Measurements from ENCODE around the gene AGO4. TPM values are rescaled to one million over a fixed set of nuclear protein-coding genes. Genes with fewer than 3 reads are reported as not detected.

Gene AGO4
- total and polyA plus RNA-seq, 8 donors: 2.9 to 38.6 (median 8.9) TPM

GRCh38 chr1:35847935-35848565 lies 40.2 kb downstream of the AGO4 start:
- H3K36me3 ChIP-seq: peaks cover 6 to 88% (median 72%) of the 10 kb centered on the region in 4 donors
- 84 to 99% (median 90%) methylated on average over 1 of the region's 1 CpG for WGBS, 5 donors
- peaks cover 0 to 36% (median 14%) of the 10 kb centered on the region in 4 donors for H3K4me1 ChIP-seq
- H3K9me3 ChIP-seq: no peaks in the 10 kb centered on the region
- TF ChIP-seq POLR2A (IDR thresholded peaks at IDR 0.05) (no peak), CTCF (IDR thresholded peaks at IDR 0.05) (no peak), EP300 (IDR thresholded peaks at IDR 0.05) (no peak), POLR2AphosphoS5 (IDR thresholded peaks at IDR 0.05) (no peak)
- intact Hi-C loops (cut with DNase I; ENCODE audit: low total_unique reads): no loop called here
- H3K27ac ChIP-seq: no peak overlapping the region
- no peak for DNase-seq
- no peaks in the 10 kb centered on the region for H3K27me3 ChIP-seq
- no peak overlapping the region for H3K4me3 ChIP-seq

- 85 to 94% (median 90%) methylated on average over 2 of the region's 2 CpGs for WGBS, 5 donors
- TF ChIP-seq EP300 (IDR thresholded peaks at IDR 0.05) (no peak), CTCF (IDR thresholded peaks at IDR 0.05) (no peak), POLR2AphosphoS5 (IDR thresholded peaks at IDR 0.05) (no peak), POLR2A (IDR thresholded peaks at IDR 0.05) (no peak)
- Histone ChIP-seq H3K36me3 (peaks cover 11 to 92% (median 76%) of the 10 kb centered on the region in 4 donors), H3K4me3 (no peak overlapping the region), H3K9me3 (no peaks in the 10 kb centered on the region), H3K27me3 (no peaks in the 10 kb centered on the region), H3K27ac (no peak overlapping the region), H3K4me1 (peaks cover 0 to 36% (median 14%) of the 10 kb centered on the region in 4 donors)
- DNase-seq: no peak
- intact Hi-C loops (cut with DNase I; ENCODE audit: low total_unique reads): no loop called here
Measured at GRCh38 chr1:35850051-35850450, 42.2 kb downstream of the AGO4 start.

- no peak for DNase-seq
- Histone ChIP-seq H3K9me3 (no peaks in the 10 kb centered on the region), H3K27ac (peak overlapping the region in 1 of 5 donors; percentile 56), H3K4me1 (peaks cover 0 to 31% (median 14%) of the 10 kb centered on the region in 4 donors), H3K36me3 (peaks cover 17 to 92% (median 77%) of the 10 kb centered on the region in 4 donors), H3K4me3 (no peak overlapping the region), H3K27me3 (no peaks in the 10 kb centered on the region)
- TF ChIP-seq EP300 (IDR thresholded peaks at IDR 0.05): no peak
- TF ChIP-seq POLR2AphosphoS5 (IDR thresholded peaks at IDR 0.05): no peak
- TF ChIP-seq POLR2A (IDR thresholded peaks at IDR 0.05): no peak
- no peak for TF ChIP-seq CTCF (IDR thresholded peaks at IDR 0.05)
- WGBS, 5 donors: 74 to 82% (median 80%) methylated on average over 5 of the region's 5 CpGs
- intact Hi-C loops (cut with DNase I; ENCODE audit: low total_unique reads): no loop called here
Measured at GRCh38 chr1:35850716-35851115, 42.9 kb downstream of the AGO4 start.

- peak overlapping the region in 2 of 5 donors; percentile 35 to 56 for H3K27ac ChIP-seq
- intact Hi-C loops (cut with DNase I; ENCODE audit: low total_unique reads): no loop called here
Measured at GRCh38 chr1:35851132-35851869, 43.5 kb downstream of the AGO4 start.

More at GRCh38 chr1:35851132-35851869, 43.5 kb downstream of the AGO4 start:
- H3K4me1 ChIP-seq: peaks cover 0 to 28% (median 15%) of the 10 kb centered on the region in 4 donors
- no peaks in the 10 kb centered on the region for H3K27me3 ChIP-seq
- DNase-seq: peak in 1 of 2 donors; percentile 86
- 65 to 88% (median 72%) methylated on average over 3 of the region's 3 CpGs for WGBS, 5 donors
- no peak overlapping the region for H3K4me3 ChIP-seq
- TF ChIP-seq POLR2AphosphoS5 (IDR thresholded peaks at IDR 0.05) (peak in 1 of 3 donors; percentile 19), CTCF (IDR thresholded peaks at IDR 0.05) (no peak)
- H3K9me3 ChIP-seq: no peaks in the 10 kb centered on the region
- H3K36me3 ChIP-seq: peaks cover 23 to 91% (median 77%) of the 10 kb centered on the region in 4 donors
